Caco-2 (cell line): Measurements from ENCODE around the gene GGCX. TPM values are rescaled to one million over a fixed set of nuclear protein-coding genes. Genes with fewer than 3 reads are reported as not detected.

Source experiments
- BruUV-seq: library from RNA; stranded (reverse); fragments of 400-500 nt; replicated peaks from 2 replicates; lab custom pipeline; 2021; lab: Mats Ljungman, UMichigan
- CTCF ChIA-PET: fragments of 300-600 bp; sonication (Branson Sonifier 250); formaldehyde crosslinking; loops from one replicate; lab custom pipeline; 2022; ENCODE audit warnings: antibody characterized with exemption; lab: Charles Lee
- POLR2A ChIA-PET: fragments of 300-600 bp; sonication (Branson Sonifier 250); formaldehyde crosslinking; loops from one replicate; lab custom pipeline; 2022; ENCODE audit warnings: antibody characterized with exemption; lab: Charles Lee
- DNase-seq, 2 experiments: peaks; one replicate each; pipeline versions ENCODE4 v3.0.0 to v3.0.0-alpha.2; 2020 to 2022
- H3K27me3 ChIP-seq: replicated peaks from 2 replicates; pipeline ENCODE4 v1.6.0; 2011; ENCODE audit warnings: low read length; ENCODE audit not compliant: control insufficient read depth, insufficient read depth
- H3K36me3 ChIP-seq: 2 replicates; pipeline ENCODE4 v1.5.1; 2011; ENCODE audit warnings: low read length; ENCODE audit not compliant: control insufficient read depth, insufficient read depth
- H3K4me1 ChIP-seq: fragments of 250-450 bp; sonication (Bioruptor Pico); 2 replicates; pipeline ENCODE4 v1.5.1; 2020; ENCODE audit warnings: mild to moderate bottlenecking
- H3K4me3 ChIP-seq: 2 replicates; pipeline ENCODE4 v1.5.1; 2011; ENCODE audit warnings: low read depth, mild to moderate bottlenecking, control low read depth, low read length
- H3K9me3 ChIP-seq: fragments of 250-450 bp; sonication (Bioruptor Pico); 2 replicates; pipeline ENCODE4 v1.5.1; 2020; ENCODE audit warnings: mild to moderate bottlenecking, moderate library complexity
- H3K27ac Mint-ChIP-seq: one replicate; pipeline ENCODE4 v1.8.0; 2022; ENCODE audit warnings: mixed read lengths; ENCODE audit not compliant: unreplicated experiment
- H3K27me3 Mint-ChIP-seq: one replicate; pipeline ENCODE4 v1.8.0; 2022; ENCODE audit warnings: mixed read lengths; ENCODE audit not compliant: insufficient read depth, unreplicated experiment
- H3K36me3 Mint-ChIP-seq: one replicate; pipeline ENCODE4 v1.8.0; 2022; ENCODE audit warnings: mild to moderate bottlenecking, mixed read lengths; ENCODE audit not compliant: insufficient read depth, unreplicated experiment
- H3K4me1 Mint-ChIP-seq: one replicate; pipeline ENCODE4 v1.8.0; 2022; ENCODE audit warnings: low read depth, mixed read lengths; ENCODE audit not compliant: unreplicated experiment
- H3K4me3 Mint-ChIP-seq: one replicate; pipeline ENCODE4 v1.8.0; 2022; ENCODE audit warnings: mild to moderate bottlenecking, moderate library complexity, mixed read lengths; ENCODE audit not compliant: unreplicated experiment
- H3K9me3 Mint-ChIP-seq: one replicate; pipeline ENCODE4 v1.8.0; 2022; ENCODE audit warnings: mixed read lengths; ENCODE audit not compliant: unreplicated experiment
- intact Hi-C: fragments of 100-400 bp; cut with micrococcal nuclease; formaldehyde crosslinking; loops from one replicate; pipeline ENCODE4 v1.10.0; 2022; ENCODE audit not compliant: unreplicated experiment
- total RNA-seq: library from RNA; stranded (reverse); gene quantifications from 2 replicates; pipeline ENCODE4 v1.2.3, GENCODE V29; 2022
- TF ChIP-seq, protein P1 (sequence below), 2 experiments: fragments of 200-600 bp in 1 of 2; IDR thresholded peaks; 1 replicate in 1 of 2; 2 replicates in 1 of 2; pipeline versions ENCODE4 v1.5.1 to v1.8.0; 2011 to 2022; ENCODE audit warnings: antibody characterized with exemption in 1 of 2, control low read depth in 1 of 2, inconsistent platforms in 1 of 2, low read depth in 1 of 2, low read length in 1 of 2, mild to moderate bottlenecking in 1 of 2, moderate library complexity in 1 of 2; ENCODE audit not compliant: insufficient read depth in 1 of 2, severe bottlenecking in 1 of 2, unreplicated experiment in 1 of 2

Gene GGCX
- total RNA-seq, 1 experiment from 2014 or later, result 96.8 TPM

DNA sequence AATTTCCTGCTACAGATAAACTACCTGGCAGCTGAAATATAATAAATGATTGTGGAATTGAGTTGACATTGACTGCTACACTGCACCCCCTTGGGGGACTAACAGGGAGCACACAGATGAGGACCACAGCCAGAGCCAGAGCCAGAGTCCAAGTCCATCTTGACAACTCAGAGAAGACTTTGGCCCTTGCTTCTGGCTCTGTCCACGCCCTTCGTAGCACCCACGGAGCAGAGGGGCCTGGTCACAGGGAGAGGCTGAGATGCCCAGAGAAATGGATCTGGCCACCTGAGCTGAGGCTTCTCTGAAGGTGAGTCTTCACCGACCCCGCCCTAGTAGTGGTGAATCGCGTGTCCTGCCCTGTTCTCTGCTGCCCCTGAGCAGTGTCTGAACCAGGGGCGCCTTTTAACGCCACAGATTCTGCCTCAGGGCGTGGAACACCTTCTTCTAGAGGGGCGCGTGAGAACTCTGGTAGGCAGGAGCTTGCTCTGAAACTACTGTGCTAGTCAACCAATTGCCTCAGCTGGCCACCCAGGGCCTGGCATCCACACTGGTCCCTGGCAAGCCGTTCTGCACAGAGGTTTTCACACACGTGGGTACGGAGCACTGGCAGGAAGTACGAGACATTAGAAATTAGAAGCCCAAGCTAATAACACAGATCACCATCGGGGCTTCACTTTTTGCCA is 58.0 kb downstream of the GGCX start:
- POLR2A ChIA-PET, result no interaction called here
- BruUV-seq, result no TSS peak
- Mint-ChIP-seq H3K4me1 (no peaks in the 10 kb centered on the region), H3K27ac (no peak overlapping the region), H3K36me3 (no peaks in the 10 kb centered on the region), H3K27me3 (no peaks in the 10 kb centered on the region), H3K4me3 (no peak overlapping the region), H3K9me3 (peaks cover 10% of the 10 kb centered on the region)
- intact Hi-C loops, result loop anchor here (1.0 kb wide), 1 partner anchor 82 kb away; no protein-coding TSS in a partner anchor
- DNase-seq, result peak in 1 of 2 experiments; percentile 45
- no peak overlapping the region for H3K4me3 ChIP-seq
- TF ChIP-seq, protein P1, sequence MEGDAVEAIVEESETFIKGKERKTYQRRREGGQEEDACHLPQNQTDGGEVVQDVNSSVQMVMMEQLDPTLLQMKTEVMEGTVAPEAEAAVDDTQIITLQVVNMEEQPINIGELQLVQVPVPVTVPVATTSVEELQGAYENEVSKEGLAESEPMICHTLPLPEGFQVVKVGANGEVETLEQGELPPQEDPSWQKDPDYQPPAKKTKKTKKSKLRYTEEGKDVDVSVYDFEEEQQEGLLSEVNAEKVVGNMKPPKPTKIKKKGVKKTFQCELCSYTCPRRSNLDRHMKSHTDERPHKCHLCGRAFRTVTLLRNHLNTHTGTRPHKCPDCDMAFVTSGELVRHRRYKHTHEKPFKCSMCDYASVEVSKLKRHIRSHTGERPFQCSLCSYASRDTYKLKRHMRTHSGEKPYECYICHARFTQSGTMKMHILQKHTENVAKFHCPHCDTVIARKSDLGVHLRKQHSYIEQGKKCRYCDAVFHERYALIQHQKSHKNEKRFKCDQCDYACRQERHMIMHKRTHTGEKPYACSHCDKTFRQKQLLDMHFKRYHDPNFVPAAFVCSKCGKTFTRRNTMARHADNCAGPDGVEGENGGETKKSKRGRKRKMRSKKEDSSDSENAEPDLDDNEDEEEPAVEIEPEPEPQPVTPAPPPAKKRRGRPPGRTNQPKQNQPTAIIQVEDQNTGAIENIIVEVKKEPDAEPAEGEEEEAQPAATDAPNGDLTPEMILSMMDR (IDR thresholded peaks at IDR 0.05; ENCODE audit: insufficient read depth in 1 of 2, low read depth in 1 of 2, low read length in 1 of 2, severe bottlenecking in 1 of 2, unreplicated experiment in 1 of 2), result no peak
- no peaks in the 10 kb centered on the region; the same call in 1 of the 2 replicates for H3K36me3 ChIP-seq
- H3K4me1 ChIP-seq, result peaks cover 12% of the 10 kb centered on the region; the same call in 1 of the 2 replicates
- no peaks in the 10 kb centered on the region for H3K9me3 ChIP-seq
- CTCF ChIA-PET, result no interaction called here
- H3K27me3 ChIP-seq, result no peaks in the 10 kb centered on the region

DNA sequence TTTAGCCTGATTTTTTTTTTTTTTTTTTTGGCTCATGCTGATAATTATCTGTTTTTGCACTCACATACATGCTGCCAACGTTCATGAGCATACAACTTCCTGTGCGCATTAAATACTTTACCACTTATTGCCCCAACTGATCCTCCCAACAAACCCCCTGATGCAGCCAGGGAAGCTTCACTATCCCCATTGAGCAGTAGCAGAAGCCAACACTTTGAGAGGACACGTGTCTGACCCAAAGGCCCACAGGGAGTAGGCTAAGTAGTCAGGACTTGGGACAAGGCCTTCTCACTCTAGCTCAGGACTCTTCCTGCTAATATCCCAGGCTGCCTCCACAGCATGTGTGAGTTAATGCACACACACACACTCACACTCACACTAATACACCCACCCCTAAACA is 58.6 kb downstream of the GGCX start:
- Mint-ChIP-seq H3K9me3 (peaks cover 10% of the 10 kb centered on the region), H3K36me3 (no peaks in the 10 kb centered on the region), H3K4me1 (no peaks in the 10 kb centered on the region), H3K27me3 (no peaks in the 10 kb centered on the region), H3K4me3 (no peak overlapping the region), H3K27ac (no peak overlapping the region)
- H3K36me3 ChIP-seq, result no peaks in the 10 kb centered on the region; the same call in 1 of the 2 replicates
- H3K27me3 ChIP-seq, result no peaks in the 10 kb centered on the region
- ChIA-PET CTCF (no interaction called here), POLR2A (no interaction called here)
- BruUV-seq, result no TSS peak
- no peak overlapping the region for H3K4me3 ChIP-seq
- H3K4me1 ChIP-seq, result peaks cover 12% of the 10 kb centered on the region; the same call in 1 of the 2 replicates
- no peak for DNase-seq
- no peaks in the 10 kb centered on the region for H3K9me3 ChIP-seq
- intact Hi-C loops, result loop anchor here (1.0 kb wide), 1 partner anchor 81 kb away; no protein-coding TSS in a partner anchor
- TF ChIP-seq, protein P1 (IDR thresholded peaks at IDR 0.05; ENCODE audit: insufficient read depth in 1 of 2, low read depth in 1 of 2, low read length in 1 of 2, severe bottlenecking in 1 of 2, unreplicated experiment in 1 of 2), result no peak

DNA sequence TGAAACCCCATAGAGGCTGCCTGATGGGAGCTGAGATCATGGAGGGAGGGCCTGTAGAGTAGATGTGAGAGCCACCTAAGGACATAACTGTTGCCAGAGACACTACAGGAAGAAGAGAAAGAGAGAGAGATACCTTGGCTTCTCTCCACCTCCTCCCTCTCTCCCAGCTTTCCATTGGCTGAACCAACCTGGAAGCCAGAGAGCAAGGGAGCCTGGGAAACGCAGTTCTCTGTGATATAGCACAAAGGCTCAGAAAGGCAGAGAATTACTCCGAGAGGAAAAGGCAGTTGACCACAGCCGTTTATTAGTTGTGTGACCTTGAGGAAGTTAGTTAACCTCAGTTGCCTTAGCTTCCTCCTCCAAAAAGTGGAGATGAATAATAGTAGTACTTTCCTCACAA is 60.0 kb downstream of the GGCX start:
- Histone ChIP-seq H3K4me1 (peaks cover 17% of the 10 kb centered on the region), H3K9me3 (no peaks in the 10 kb centered on the region), H3K27me3 (no peaks in the 10 kb centered on the region), H3K4me3 (no peak overlapping the region), H3K36me3 (no peaks in the 10 kb centered on the region; the same call in 1 of the 2 replicates)
- POLR2A ChIA-PET, result no interaction called here
- H3K4me1 Mint-ChIP-seq, result no peaks in the 10 kb centered on the region
- no peak overlapping the region for H3K27ac Mint-ChIP-seq
- no peak overlapping the region for H3K4me3 Mint-ChIP-seq
- H3K36me3 Mint-ChIP-seq, result no peaks in the 10 kb centered on the region
- no peaks in the 10 kb centered on the region for H3K27me3 Mint-ChIP-seq
- intact Hi-C loops, result no loop called here
- H3K9me3 Mint-ChIP-seq, result peaks cover 10% of the 10 kb centered on the region
- CTCF ChIA-PET, result no interaction called here
- TF ChIP-seq, protein P1 (IDR thresholded peaks at IDR 0.05; ENCODE audit: insufficient read depth in 1 of 2, low read depth in 1 of 2, low read length in 1 of 2, severe bottlenecking in 1 of 2, unreplicated experiment in 1 of 2), result no peak
- BruUV-seq, result no TSS peak
- no peak for DNase-seq
